ENCODE results near the gene CNTN5.
"Not testable (repeated sequence)": the region's sequence is repeated elsewhere in the genome, so short reads cannot be mapped to it uniquely, and the experiment has no call there.

Gene CNTN5

GRCh38 chr11:99275521-99275920 is 254.8 kb downstream of the CNTN5 start:
- no peak for DNase-seq (ENCODE audit: low spot score)

- peak; percentile 2 for DNase-seq (ENCODE audit: low spot score)
Observed at GRCh38 chr11:99277281-99277680, 256.5 kb downstream of the CNTN5 start.

- DNase-seq (ENCODE audit: low spot score) = no peak
Observed at GRCh38 chr11:99279266-99279665, 258.5 kb downstream of the CNTN5 start.

GRCh38 chr11:99281331-99281730 is 260.6 kb downstream of the CNTN5 start:
- DNase-seq (ENCODE audit: low spot score) = no peak

GRCh38 chr11:99297925-99298324 is 277.2 kb downstream of the CNTN5 start:
- not testable (repeated sequence) for DNase-seq (ENCODE audit: low spot score)

GRCh38 chr11:99307510-99308088 is 286.9 kb downstream of the CNTN5 start:
- DNase-seq (ENCODE audit: low spot score) = no peak

- DNase-seq (ENCODE audit: low spot score) = no peak
Observed at GRCh38 chr11:99311870-99312269, 291.1 kb downstream of the CNTN5 start.

- no peak for DNase-seq (ENCODE audit: low spot score)
Observed at GRCh38 chr11:99316776-99317520, 296.2 kb downstream of the CNTN5 start.

GRCh38 chr11:99320769-99321290 is 300.1 kb downstream of the CNTN5 start:
- no peak for DNase-seq (ENCODE audit: low spot score)

GRCh38 chr11:99325847-99326246 is 305.1 kb downstream of the CNTN5 start:
- DNase-seq (ENCODE audit: low spot score) = no peak

GRCh38 chr11:99327066-99327465 is 306.3 kb downstream of the CNTN5 start:
- DNase-seq (ENCODE audit: low spot score) = no peak

- DNase-seq (ENCODE audit: low spot score) = no peak
Observed at GRCh38 chr11:99327527-99327926, 306.8 kb downstream of the CNTN5 start.

GRCh38 chr11:99333621-99334020 is 312.9 kb downstream of the CNTN5 start:
- DNase-seq (ENCODE audit: low spot score) = no peak

- DNase-seq (ENCODE audit: low spot score) = no peak
Observed at GRCh38 chr11:99343117-99343516, 322.4 kb downstream of the CNTN5 start.

GRCh38 chr11:99349151-99349673 is 328.5 kb downstream of the CNTN5 start:
- DNase-seq (ENCODE audit: low spot score) = no peak

GRCh38 chr11:99351624-99352023 is 330.9 kb downstream of the CNTN5 start:
- DNase-seq (ENCODE audit: low spot score) = no peak

- DNase-seq (ENCODE audit: low spot score) = no peak
Observed at GRCh38 chr11:99352642-99353041, 331.9 kb downstream of the CNTN5 start.

GRCh38 chr11:99366546-99366945 is 345.8 kb downstream of the CNTN5 start:
- peak; percentile 17 for DNase-seq (ENCODE audit: low spot score)

- DNase-seq (ENCODE audit: low spot score) = no peak
Observed at GRCh38 chr11:99368583-99368982, 347.8 kb downstream of the CNTN5 start.

- peak; percentile 74 for DNase-seq (ENCODE audit: low spot score)
Observed at GRCh38 chr11:99370549-99371216, 349.9 kb downstream of the CNTN5 start.

- DNase-seq (ENCODE audit: low spot score) = no peak
Observed at GRCh38 chr11:99371257-99371656, 350.5 kb downstream of the CNTN5 start.

- DNase-seq (ENCODE audit: low spot score) = no peak
Observed at GRCh38 chr11:99376463-99376862, 355.7 kb downstream of the CNTN5 start.

Measured in Ammon's horn (tissue), 1 donor.